Measurements from ENCODE around the gene MACROH2A2. TPM values are rescaled to one million over a fixed set of nuclear protein-coding genes. Genes with fewer than 3 reads are reported as not detected.

The MACROH2A2 gene
- total and polyA plus RNA-seq, 10 of the 15 experiments (the other 5 are each of a cell fraction or from before 2014, with no cell fraction given) = 0.14 to 0.24 TPM; not detected in 8

- TF ChIP-seq E2F8 (IDR thresholded peaks at IDR 0.05; ENCODE audit: low read depth, partially characterized antibody) (no peak), SRF (IDR thresholded peaks at IDR 0.05; ENCODE audit: low read depth in 2 of 2, low read length in 2 of 2) (no peak), CREM (IDR thresholded peaks at IDR 0.05; ENCODE audit: low read depth) (no peak), PAX8 (IDR thresholded peaks at IDR 0.05) (no peak), POLR2A (IDR thresholded peaks at IDR 0.05; ENCODE audit: low read depth, low read length) (no peak), IRF5 (IDR thresholded peaks at IDR 0.05; ENCODE audit: borderline replicate concordance) (no peak)
Observed at GRCh38 chr10:70119623-70120022, 67.0 kb downstream of the MACROH2A2 start (continued).

- 92% methylated on average over 6 of the region's 6 CpGs for WGBS (ENCODE audit: insufficient coverage, insufficient replicate concordance, low lambda C conversion rate, missing lambda C conversion rate)
- Histone ChIP-seq H3K4me3 (no peak overlapping the region), H3K27me3 (replicated peaks in 1 of 2; ENCODE audit: control insufficient read depth in 2 of 2, insufficient read depth in 2 of 2, low read length in 1 of 2) (no peaks in the 10 kb centered on the region), H3K27ac (ENCODE audit: control insufficient read depth, insufficient read depth) (no peak overlapping the region), H2AFZ (ENCODE audit: control insufficient read depth, low read depth, low read length) (no peak overlapping the region), H3K4me1 (ENCODE audit: control insufficient read depth, insufficient read depth, low read length) (no peaks in the 10 kb centered on the region), H3K9ac (ENCODE audit: control insufficient read depth, insufficient read depth, low read length) (no peak overlapping the region), H3K4me2 (ENCODE audit: control insufficient read depth, insufficient read depth) (no peak overlapping the region), H3K9me3 (replicated peaks; ENCODE audit: control insufficient read depth, insufficient read depth, low read length) (no peaks in the 10 kb centered on the region), H4K20me1 (ENCODE audit: control insufficient read depth, insufficient read depth) (no peaks in the 10 kb centered on the region), H3K36me3 (ENCODE audit: control insufficient read depth in 2 of 2, insufficient read depth in 2 of 2, low read length in 1 of 2) (peaks cover 15 to 16% of the 10 kb centered on the region in 2 experiments; a peak in 3 of 4 replicates), H3K79me2 (ENCODE audit: control insufficient read depth, insufficient read depth, low read length) (no peaks in the 10 kb centered on the region)
- DNase-seq (ENCODE audit: low read depth, low spot score) (no peak), FAIRE-seq (no peak), ATAC-seq (no peak)
- intact Hi-C loops (cut with micrococcal nuclease; ENCODE audit: unreplicated experiment) (no loop called here), in situ Hi-C loops (cut with MboI) (no loop called here)
- ChIA-PET SMC1A (ENCODE audit: uncharacterized antibody, unreplicated experiment) (interaction anchor here (2.0 kb wide), 1 partner anchor 10 kb away, joined by 7 read pairs; no protein-coding TSS in a partner anchor), POLR2A (interaction anchor here (2.3 kb wide), 1 partner anchor 25 kb away, joined by 8 read pairs; the partner anchor contains the start of gene TYSND1), CTCF (interaction anchor here (8.4 kb wide), 1 partner anchor 27 kb away, joined by 173 read pairs; the partner anchor contains the start of gene TYSND1), RAD21 (ENCODE audit: unreplicated experiment) (no interaction called here)
- no TSS peak for BruUV-seq (replicated peaks)
- TF ChIP-seq ZBED1 (IDR thresholded peaks at IDR 0.05; ENCODE audit: borderline replicate concordance) = no peak
- TF ChIP-seq BCLAF1 (IDR thresholded peaks at IDR 0.05) = no peak
- TF ChIP-seq CUX1 (IDR thresholded peaks at IDR 0.05; ENCODE audit: insufficient replicate concordance, low read depth, low read length) = no peak
- TF ChIP-seq ETV6 (conservative IDR thresholded peaks at IDR 0.05 in 1 of 2, IDR thresholded peaks at IDR 0.05 in 1 of 2; ENCODE audit: borderline replicate concordance in 1 of 2, low read depth in 1 of 2) = no peak
Observed at GRCh38 chr10:70120417-70120816, 67.8 kb downstream of the MACROH2A2 start.

Measured in GM12878 (cell line).